Stimulated activated CD4-positive, alpha-beta T cell treated with anti-CD3 and anti-CD28 coated beads, Interleukin-4, amount 100 ng/mL, for 24 hours (primary cell): ENCODE data around the gene USP8.

ENCODE experiments used
- DNase-seq: peaks from one replicate; pipeline ENCODE4 v3.0.0-alpha.2; 2020

Gene USP8

DNA sequence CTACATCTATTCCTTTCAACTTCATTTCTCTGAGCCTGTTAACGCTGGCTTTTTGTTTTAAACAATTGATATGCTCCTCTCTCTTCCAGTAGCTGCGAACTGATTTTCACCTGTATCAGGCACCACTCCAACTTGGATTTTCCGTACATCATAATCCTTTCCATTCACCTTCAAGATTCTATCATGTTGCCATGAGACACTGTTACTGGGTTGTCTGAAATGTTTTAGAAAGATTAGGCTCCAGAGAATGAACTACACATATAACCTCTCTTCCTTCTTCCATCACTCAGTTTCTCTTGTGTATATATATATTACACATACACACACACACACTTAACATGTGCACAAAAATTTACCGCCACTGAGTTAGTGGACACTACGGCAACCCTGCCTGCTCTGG lies 122.4 kb downstream of the USP8 start, which contains the start of gene USP50:
Gene USP50, minus strand, starts transcription at position 101 of the 400 bp plus-strand sequence. CDS start 141 bp downstream, outside the sequence.
- no peak for DNase-seq

GRCh38 chr15:50549326-50549725 lies 125.1 kb downstream of the USP8 start:
- DNase-seq: no peak

GRCh38 chr15:50552238-50552637 lies 128.0 kb downstream of the USP8 start:
- DNase-seq: no peak

DNA sequence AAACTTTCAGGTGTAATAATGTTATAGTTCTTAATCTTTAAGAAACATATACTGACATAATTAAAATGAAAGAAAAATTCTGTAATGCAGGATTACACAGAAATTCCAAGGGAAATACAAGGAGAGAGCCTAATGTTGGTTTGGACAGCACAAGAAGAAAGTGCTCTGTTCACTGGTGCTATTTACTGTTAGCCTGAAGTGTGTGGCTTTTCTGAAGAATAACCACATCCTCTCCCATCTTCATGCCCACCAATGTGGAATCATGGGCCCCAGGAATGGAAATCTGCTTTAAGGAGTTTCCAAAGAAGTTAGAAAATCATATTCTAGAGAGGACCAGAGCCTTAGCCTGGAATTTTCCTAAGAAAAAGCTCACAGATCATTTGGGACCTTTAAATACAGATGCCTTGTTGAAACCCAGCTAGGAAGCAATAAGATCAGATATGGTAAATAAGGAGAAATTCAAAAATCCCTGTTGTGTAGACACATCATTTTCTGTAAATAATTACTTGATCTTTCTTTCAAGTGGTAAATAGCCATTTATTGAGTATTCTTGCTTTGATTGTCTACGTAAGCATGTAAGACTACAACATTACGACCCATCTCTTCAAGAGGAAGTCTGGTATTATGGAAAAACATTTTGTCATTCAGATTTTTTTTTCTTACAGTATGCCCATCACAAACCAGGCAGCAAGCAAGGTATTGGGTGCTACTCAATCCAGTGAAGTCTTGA lies 132.6 kb downstream of the USP8 start:
- no peak for DNase-seq

GRCh38 chr15:50558012-50558411 lies 133.8 kb downstream of the USP8 start:
- DNase-seq: no peak

DNA sequence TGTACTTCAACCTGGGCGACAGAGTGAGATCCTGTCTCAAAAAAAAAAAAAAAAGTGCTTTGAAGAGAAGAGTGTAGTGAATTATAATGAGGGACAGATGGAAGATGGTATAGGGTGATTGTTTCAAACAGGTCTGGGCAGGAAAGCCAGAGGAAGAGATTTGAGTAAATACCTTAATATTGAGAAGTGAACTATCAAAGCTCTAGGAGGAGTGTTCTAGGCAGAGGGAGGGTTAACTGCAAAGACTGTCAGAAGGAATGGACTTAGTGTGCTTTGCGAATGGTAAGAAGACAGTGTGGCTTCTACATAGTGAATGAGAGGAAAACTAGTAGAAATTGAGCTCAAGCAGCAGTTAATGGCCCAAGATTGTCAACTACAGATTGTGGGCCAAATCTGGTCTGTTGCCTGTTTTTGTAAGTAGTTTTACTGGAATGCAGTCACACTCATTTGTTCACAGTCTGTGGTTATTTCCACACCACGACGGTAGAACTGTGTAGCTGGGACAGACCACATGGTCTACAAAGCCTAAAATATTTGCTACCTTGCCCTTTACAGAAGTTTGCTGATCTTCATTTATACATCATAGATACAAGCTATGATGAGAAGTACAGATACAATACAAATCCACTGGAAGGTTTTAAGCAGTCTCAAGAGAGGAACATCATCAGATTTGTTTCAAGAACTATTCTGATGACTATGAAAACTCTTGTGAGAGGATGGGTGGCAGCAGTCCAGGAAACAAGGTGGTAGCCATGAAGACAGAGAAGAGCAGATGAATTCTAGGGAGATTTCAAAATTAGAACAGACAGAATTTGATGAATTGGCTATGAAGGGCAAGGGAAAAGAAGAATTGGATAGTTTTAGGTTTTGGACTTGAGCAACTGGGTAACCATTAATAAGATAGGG lies 138.8 kb downstream of the USP8 start:
- no peak for DNase-seq

DNA sequence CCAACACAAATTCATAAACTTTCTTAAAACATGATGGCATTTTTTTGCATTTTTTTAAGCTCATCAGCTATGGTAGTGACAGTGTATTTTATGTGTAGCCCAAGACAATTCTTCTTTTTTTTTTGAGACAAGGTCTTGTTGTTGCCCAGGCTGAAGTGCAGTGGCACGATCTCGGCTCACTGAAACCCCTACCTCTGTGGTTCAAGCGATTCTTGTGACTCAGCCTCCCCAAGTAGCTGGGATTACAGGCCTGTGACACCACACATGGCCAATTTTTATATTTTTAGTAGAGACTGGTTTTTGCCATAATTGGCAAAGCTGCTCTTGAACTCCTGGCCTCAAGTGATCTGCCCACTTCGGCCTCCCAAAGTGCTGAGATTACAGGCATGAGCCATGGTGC lies 139.6 kb downstream of the USP8 start:
- DNase-seq: no peak
